Measurements from ENCODE around the gene STON2. TPM values are rescaled to one million over a fixed set of nuclear protein-coding genes. Genes with fewer than 3 reads are reported as not detected.

The STON2 gene
- total RNA-seq, 2 donors from 2014 or later: 6.6 to 16.6 TPM

GRCh38 chr14:81344481-81345160, 55.5 kb downstream of the STON2 start:
- TF ChIP-seq CTCF (IDR thresholded peaks at IDR 0.05) (no peak), POLR2A (IDR thresholded peaks at IDR 0.05) (no peak)
- H3K27ac ChIP-seq: no peak overlapping the region
- H3K4me1 ChIP-seq: no peaks in the 10 kb centered on the region
- ATAC-seq (no peak), DNase-seq (no peak)
- 84 to 90% methylated on average over 3 of the region's 3 CpGs for WGBS, 2 donors
- H3K4me3 ChIP-seq: no peak overlapping the region
- no peaks in the 10 kb centered on the region for H3K27me3 ChIP-seq
- no peaks in the 10 kb centered on the region for H3K9me3 ChIP-seq
- intact Hi-C loops (cut with DNase I): no loop called here
- H3K36me3 ChIP-seq (replicated peaks in 1 of 2; ENCODE audit: insufficient read depth in 1 of 2, low read depth in 2 of 2): no peaks in the 10 kb centered on the region

- intact Hi-C loops (cut with DNase I): no loop called here
- H3K27ac ChIP-seq: no peak overlapping the region
- no peak for DNase-seq
- no peak overlapping the region for H3K4me3 ChIP-seq
- H3K9me3 ChIP-seq: no peaks in the 10 kb centered on the region
- no peaks in the 10 kb centered on the region for H3K36me3 ChIP-seq (replicated peaks in 1 of 2; ENCODE audit: insufficient read depth in 1 of 2, low read depth in 2 of 2)
- TF ChIP-seq CTCF (IDR thresholded peaks at IDR 0.05): no peak
- no peak for TF ChIP-seq POLR2A (IDR thresholded peaks at IDR 0.05)
- H3K4me1 ChIP-seq: no peaks in the 10 kb centered on the region
- WGBS, 2 donors: 81 to 86% methylated on average over 2 of the region's 2 CpGs
- no peaks in the 10 kb centered on the region for H3K27me3 ChIP-seq
- ATAC-seq: no peak
These were observed 56.4 kb downstream of the STON2 start for GRCh38 chr14:81343701-81344100.

GRCh38 chr14:81342850-81343580, 57.1 kb downstream of the STON2 start:
- TF ChIP-seq CTCF (IDR thresholded peaks at IDR 0.05) (no peak), POLR2A (IDR thresholded peaks at IDR 0.05) (no peak)
- Histone ChIP-seq H3K36me3 (replicated peaks in 1 of 2; ENCODE audit: insufficient read depth in 1 of 2, low read depth in 2 of 2) (no peaks in the 10 kb centered on the region), H3K9me3 (no peaks in the 10 kb centered on the region), H3K4me3 (no peak overlapping the region), H3K27me3 (no peaks in the 10 kb centered on the region), H3K27ac (no peak overlapping the region), H3K4me1 (no peaks in the 10 kb centered on the region)
- intact Hi-C loops (cut with DNase I): no loop called here
- DNase-seq: no peak
- ATAC-seq: no peak
- 87 to 88% methylated on average over 5 of the region's 5 CpGs for WGBS, 2 donors

- TF ChIP-seq CTCF (IDR thresholded peaks at IDR 0.05) (no peak), POLR2A (IDR thresholded peaks at IDR 0.05) (no peak)
- no peaks in the 10 kb centered on the region for H3K4me1 ChIP-seq
- no peak overlapping the region for H3K27ac ChIP-seq
- intact Hi-C loops (cut with DNase I): no loop called here
- no peak overlapping the region for H3K4me3 ChIP-seq
- H3K9me3 ChIP-seq: no peaks in the 10 kb centered on the region
- WGBS, 2 donors: 95 to 96% methylated on average over 3 of the region's 3 CpGs
- ATAC-seq: no peak
- no peaks in the 10 kb centered on the region for H3K36me3 ChIP-seq (replicated peaks in 1 of 2; ENCODE audit: insufficient read depth in 1 of 2, low read depth in 2 of 2)
- DNase-seq: no peak
- no peaks in the 10 kb centered on the region for H3K27me3 ChIP-seq
These were observed 58.3 kb downstream of the STON2 start for GRCh38 chr14:81341781-81342180.

Measured in body of pancreas (tissue), 4 donors.